ENCODE data around the gene CCNY. TPM values are rescaled to one million over a fixed set of nuclear protein-coding genes. Genes with fewer than 3 reads are reported as not detected.

The CCNY gene
- total RNA-seq, 2 donors from 2014 or later = 40.1 to 84.6 TPM

DNA sequence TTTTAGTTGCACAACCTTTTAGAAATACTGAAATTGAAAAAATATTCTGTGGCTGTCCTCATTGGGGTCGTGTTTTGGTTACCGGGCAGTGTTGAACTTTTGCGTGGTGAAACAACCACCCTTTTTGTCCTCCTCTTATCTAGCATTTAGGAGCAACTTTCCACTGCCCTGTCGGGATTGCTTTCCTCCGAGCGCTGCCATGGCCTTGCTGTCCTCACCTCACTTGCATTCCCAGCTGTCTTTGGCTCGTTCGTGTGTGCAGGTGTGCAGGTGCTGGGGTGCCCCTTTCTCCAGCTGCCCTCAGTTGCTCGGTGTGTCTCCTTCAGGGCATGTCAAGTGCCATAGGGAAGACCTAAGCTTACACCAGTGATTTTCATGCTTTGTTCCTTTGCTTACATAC lies 151.9 kb downstream of the CCNY start:
- Histone ChIP-seq H3K27me3 (replicated peaks; ENCODE audit: insufficient read depth) (no peaks in the 10 kb centered on the region), H3K27ac (no peak overlapping the region), H3K4me3 (no peak overlapping the region), H3K4me1 (ENCODE audit: control insufficient read depth in 1 of 2, low read depth in 2 of 2) (peaks cover 8 to 11% of the 10 kb centered on the region in 2 donors), H3K9me3 (no peaks in the 10 kb centered on the region), H3K36me3 (peaks cover 3% of the 10 kb centered on the region)
- no peak for DNase-seq (ENCODE audit: low spot score)
- TF ChIP-seq, protein P1, sequence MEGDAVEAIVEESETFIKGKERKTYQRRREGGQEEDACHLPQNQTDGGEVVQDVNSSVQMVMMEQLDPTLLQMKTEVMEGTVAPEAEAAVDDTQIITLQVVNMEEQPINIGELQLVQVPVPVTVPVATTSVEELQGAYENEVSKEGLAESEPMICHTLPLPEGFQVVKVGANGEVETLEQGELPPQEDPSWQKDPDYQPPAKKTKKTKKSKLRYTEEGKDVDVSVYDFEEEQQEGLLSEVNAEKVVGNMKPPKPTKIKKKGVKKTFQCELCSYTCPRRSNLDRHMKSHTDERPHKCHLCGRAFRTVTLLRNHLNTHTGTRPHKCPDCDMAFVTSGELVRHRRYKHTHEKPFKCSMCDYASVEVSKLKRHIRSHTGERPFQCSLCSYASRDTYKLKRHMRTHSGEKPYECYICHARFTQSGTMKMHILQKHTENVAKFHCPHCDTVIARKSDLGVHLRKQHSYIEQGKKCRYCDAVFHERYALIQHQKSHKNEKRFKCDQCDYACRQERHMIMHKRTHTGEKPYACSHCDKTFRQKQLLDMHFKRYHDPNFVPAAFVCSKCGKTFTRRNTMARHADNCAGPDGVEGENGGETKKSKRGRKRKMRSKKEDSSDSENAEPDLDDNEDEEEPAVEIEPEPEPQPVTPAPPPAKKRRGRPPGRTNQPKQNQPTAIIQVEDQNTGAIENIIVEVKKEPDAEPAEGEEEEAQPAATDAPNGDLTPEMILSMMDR (IDR thresholded peaks at IDR 0.05) = no peak
- ATAC-seq (ENCODE audit: insufficient number of reproducible peaks, low FRiP score, low read depth) = no peak

DNA sequence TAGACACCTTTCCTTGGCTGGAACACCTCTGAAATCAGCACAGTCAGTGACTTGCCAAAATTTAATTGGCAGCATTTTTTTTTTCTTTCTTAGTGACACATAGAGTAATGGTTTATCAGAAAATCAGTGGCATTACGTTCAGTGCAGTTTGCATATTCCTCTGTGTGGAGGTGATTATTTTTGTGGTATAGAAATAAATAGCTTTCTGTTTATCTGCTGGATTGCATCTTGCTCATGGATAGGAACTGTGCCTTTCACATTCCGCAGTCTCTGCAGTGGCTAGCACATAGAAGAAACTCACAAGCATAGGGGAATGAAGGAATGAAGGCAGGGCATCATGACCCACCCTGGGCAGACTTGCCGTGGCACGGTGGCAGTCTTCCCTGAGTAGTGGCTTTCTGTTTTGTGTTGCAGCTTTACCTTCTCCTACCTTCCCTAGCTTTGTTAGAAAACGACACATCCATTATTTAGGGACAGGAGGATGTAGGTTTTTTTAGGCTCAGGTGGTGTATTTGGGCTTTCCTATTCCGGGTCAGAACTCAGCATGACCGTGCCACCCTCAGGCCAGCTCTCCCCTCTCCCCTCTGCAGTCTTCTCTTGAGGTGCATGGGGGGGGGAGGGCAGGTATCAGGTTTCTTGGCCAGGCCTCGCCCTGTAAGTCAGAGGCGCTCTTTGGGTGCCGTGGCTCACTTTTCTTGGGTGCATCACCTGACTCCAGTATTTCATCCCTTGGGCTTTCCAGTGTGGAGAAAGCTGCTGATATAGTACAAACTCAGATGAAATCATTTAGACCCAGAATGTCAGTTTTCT lies 156.3 kb downstream of the CCNY start:
- Histone ChIP-seq H3K27me3 (replicated peaks; ENCODE audit: insufficient read depth) (no peaks in the 10 kb centered on the region), H3K27ac (no peak overlapping the region), H3K9me3 (no peaks in the 10 kb centered on the region), H3K4me1 (ENCODE audit: control insufficient read depth in 1 of 2, low read depth in 2 of 2) (peaks cover 6 to 23% of the 10 kb centered on the region in 2 donors), H3K36me3 (peaks cover 3% of the 10 kb centered on the region), H3K4me3 (no peak overlapping the region)
- TF ChIP-seq, protein P1 (IDR thresholded peaks at IDR 0.05) = no peak
- ATAC-seq (ENCODE audit: insufficient number of reproducible peaks, low FRiP score, low read depth) (no peak), DNase-seq (ENCODE audit: low spot score) (no peak)

DNA sequence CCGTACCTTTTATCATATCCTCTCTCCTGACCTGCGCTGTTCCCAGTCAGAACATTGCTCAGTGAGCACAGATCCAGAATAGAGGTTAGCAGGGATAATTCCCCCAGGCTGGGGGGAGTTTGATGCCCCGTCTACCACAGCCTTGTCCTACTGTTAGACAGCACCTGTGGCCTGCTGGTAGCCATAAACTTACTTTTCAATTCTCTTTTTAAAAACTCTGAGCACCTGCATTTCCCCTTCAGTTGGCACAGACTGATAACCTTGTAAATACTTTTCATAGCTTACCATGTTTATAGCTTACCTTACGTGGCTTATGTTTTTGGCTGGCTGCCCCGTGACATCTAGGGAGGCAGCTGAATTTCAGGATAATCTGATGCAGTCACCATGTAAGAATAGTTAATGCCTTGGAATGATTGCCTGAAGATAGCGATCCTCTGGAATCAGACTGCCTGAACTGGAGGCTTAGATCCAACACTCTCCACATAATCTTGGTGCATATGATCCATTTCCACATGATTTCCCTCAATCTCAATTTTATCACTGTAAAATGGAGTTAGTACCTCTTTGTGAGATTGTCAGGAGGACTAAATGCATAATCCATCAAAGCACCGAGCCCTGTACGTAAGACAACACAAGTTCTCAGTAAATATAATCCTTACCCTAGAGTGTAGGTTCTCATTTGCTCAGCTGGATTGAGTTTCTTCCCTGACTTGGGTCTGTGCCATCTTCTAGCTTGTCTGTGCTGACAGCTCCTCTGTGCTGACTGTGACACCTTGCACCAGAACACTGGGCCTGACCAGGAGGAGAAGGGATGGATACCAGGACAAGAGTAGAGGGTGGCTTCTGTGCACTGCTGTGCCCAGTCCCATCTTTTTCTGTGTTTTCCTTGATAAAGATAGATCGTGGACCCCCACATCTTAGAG lies 157.1 kb downstream of the CCNY start:
- DNase-seq (ENCODE audit: low spot score) (no peak), ATAC-seq (ENCODE audit: insufficient number of reproducible peaks, low FRiP score, low read depth) (no peak)
- no peak overlapping the region for H3K4me3 ChIP-seq
- H3K4me1 ChIP-seq (ENCODE audit: control insufficient read depth in 1 of 2, low read depth in 2 of 2) = peaks cover 0 to 23% of the 10 kb centered on the region in 2 donors
- no peaks in the 10 kb centered on the region for H3K9me3 ChIP-seq
- H3K36me3 ChIP-seq = peaks cover 3% of the 10 kb centered on the region
- no peaks in the 10 kb centered on the region for H3K27me3 ChIP-seq (replicated peaks; ENCODE audit: insufficient read depth)
- no peak overlapping the region for H3K27ac ChIP-seq
- TF ChIP-seq, protein P1 (IDR thresholded peaks at IDR 0.05) = no peak

DNA sequence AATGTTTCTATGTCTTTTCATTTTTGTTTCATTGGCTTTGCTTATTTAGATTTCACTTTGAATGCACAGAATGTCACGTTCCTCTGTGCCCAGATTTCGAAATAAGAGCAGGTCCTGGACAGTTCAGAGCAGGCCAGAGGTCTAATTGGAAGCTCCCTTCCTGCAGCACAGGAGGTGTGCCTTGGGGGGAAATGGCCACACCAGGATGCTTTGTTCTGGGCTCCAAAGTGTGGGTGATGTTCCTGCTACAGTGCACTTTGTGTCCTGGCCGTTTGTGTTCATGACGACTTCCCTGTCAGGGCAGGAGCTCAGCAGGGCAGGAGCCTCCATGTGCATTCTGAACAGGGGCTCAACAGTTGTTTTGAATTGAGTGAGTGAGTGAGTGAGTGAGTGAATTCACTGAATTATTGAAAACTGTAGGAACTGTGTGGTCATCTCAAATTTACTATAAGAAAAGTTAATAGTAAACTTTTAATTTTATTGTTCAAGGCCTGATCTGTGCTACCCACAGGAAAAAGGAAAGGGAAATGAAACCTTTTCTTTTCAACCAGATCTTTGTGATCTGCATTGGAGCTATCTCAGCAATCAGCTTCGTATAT lies 159.3 kb downstream of the CCNY start:
- Histone ChIP-seq H3K27me3 (replicated peaks; ENCODE audit: insufficient read depth) (no peaks in the 10 kb centered on the region), H3K36me3 (no peaks in the 10 kb centered on the region), H3K4me3 (no peak overlapping the region), H3K27ac (no peak overlapping the region), H3K4me1 (ENCODE audit: control insufficient read depth in 1 of 2, low read depth in 2 of 2) (peaks cover 0 to 23% of the 10 kb centered on the region in 2 donors), H3K9me3 (no peaks in the 10 kb centered on the region)
- ATAC-seq (ENCODE audit: insufficient number of reproducible peaks, low FRiP score, low read depth) = no peak
- no peak for DNase-seq (ENCODE audit: low spot score)
- TF ChIP-seq, protein P1 (IDR thresholded peaks at IDR 0.05) = no peak

DNA sequence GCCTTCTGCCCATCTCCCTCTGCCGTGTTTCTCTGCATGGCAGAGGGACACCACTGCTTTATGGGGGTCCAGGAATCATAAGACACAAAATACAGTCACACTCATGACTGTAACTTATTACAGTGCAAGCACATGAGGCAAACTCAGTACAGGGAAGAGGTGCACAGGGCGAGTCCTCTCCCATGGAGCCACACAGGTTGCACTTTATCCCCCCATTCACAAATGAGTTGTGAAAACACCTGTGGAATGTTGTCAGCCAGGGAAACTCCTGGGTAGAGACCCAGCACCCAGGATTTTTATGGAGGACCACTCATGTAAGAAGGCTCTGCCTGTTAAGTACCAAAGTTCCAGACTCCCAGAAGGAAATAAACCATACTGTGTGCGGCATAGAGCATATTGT lies 161.6 kb downstream of the CCNY start:
- Histone ChIP-seq H3K4me1 (ENCODE audit: control insufficient read depth in 1 of 2, low read depth in 2 of 2) (peaks cover 0 to 19% of the 10 kb centered on the region in 2 donors), H3K36me3 (no peaks in the 10 kb centered on the region), H3K27ac (no peak overlapping the region), H3K9me3 (no peaks in the 10 kb centered on the region), H3K27me3 (replicated peaks; ENCODE audit: insufficient read depth) (no peaks in the 10 kb centered on the region), H3K4me3 (no peak overlapping the region)
- ATAC-seq (ENCODE audit: insufficient number of reproducible peaks, low FRiP score, low read depth) = no peak
- TF ChIP-seq, protein P1 (IDR thresholded peaks at IDR 0.05) = no peak
- DNase-seq (ENCODE audit: low spot score) = no peak
